Activated CD4-positive, alpha-beta T cell treated with anti-CD3 and anti-CD28 coated beads, Interleukin-2, amount 50 U/mL, for 4 hours (primary cell): ENCODE measurements around the gene MAP3K21.

ENCODE experiments used
- DNase-seq, 2 experiments: peaks; one replicate each; pipeline ENCODE4 v3.0.0-alpha.2; 2020

Gene MAP3K21

GRCh38 chr1:233360525-233361102 is 33.1 kb downstream of the MAP3K21 start:
- no peak for DNase-seq

GRCh38 chr1:233361876-233362275 is 34.4 kb downstream of the MAP3K21 start:
- DNase-seq: no peak

GRCh38 chr1:233362743-233363142 is 35.2 kb downstream of the MAP3K21 start:
- no peak for DNase-seq

GRCh38 chr1:233364026-233364425 is 36.5 kb downstream of the MAP3K21 start:
- DNase-seq: no peak

GRCh38 chr1:233364695-233365539 is 37.4 kb downstream of the MAP3K21 start:
- DNase-seq: no peak

GRCh38 chr1:233366575-233366974 is 39.1 kb downstream of the MAP3K21 start:
- DNase-seq: no peak

- no peak for DNase-seq
These were observed 39.7 kb downstream of the MAP3K21 start for GRCh38 chr1:233367057-233367803.

GRCh38 chr1:233368106-233368788 is 40.7 kb downstream of the MAP3K21 start:
- DNase-seq: no peak

- no peak for DNase-seq
These were observed 41.2 kb downstream of the MAP3K21 start for GRCh38 chr1:233368789-233369130.

- no peak for DNase-seq
These were observed 44.9 kb downstream of the MAP3K21 start for GRCh38 chr1:233372218-233373120.

- DNase-seq: no peak
These were observed 45.7 kb downstream of the MAP3K21 start for GRCh38 chr1:233373226-233373625.

- DNase-seq: no peak
These were observed 48.1 kb downstream of the MAP3K21 start for GRCh38 chr1:233375653-233376052.

GRCh38 chr1:233376382-233377110 is 49.0 kb downstream of the MAP3K21 start:
- DNase-seq: no peak

GRCh38 chr1:233379869-233380438 is 52.4 kb downstream of the MAP3K21 start:
- DNase-seq: no peak

GRCh38 chr1:233381806-233382205 is 54.3 kb downstream of the MAP3K21 start:
- no peak for DNase-seq

GRCh38 chr1:233383984-233384383 is 56.5 kb downstream of the MAP3K21 start:
- no peak for DNase-seq

- DNase-seq: no peak
These were observed 58.8 kb downstream of the MAP3K21 start for GRCh38 chr1:233386336-233386735.

GRCh38 chr1:233387585-233387984 is 60.1 kb downstream of the MAP3K21 start:
- no peak for DNase-seq

GRCh38 chr1:233389169-233389568 is 61.6 kb downstream of the MAP3K21 start:
- DNase-seq: no peak

GRCh38 chr1:233389893-233390292 is 62.4 kb downstream of the MAP3K21 start:
- DNase-seq: no peak
